HG02885 (cell line): ENCODE measurements around the gene PPP1R14C.

Source experiments
- ATAC-seq: cut with Tn5 transposase; IDR thresholded peaks from one replicate; pipeline ENCODE4 v1.9.1; 2021; ENCODE audit warnings: mild to moderate bottlenecking; ENCODE audit not compliant: unreplicated experiment, poor library complexity

Gene PPP1R14C

DNA sequence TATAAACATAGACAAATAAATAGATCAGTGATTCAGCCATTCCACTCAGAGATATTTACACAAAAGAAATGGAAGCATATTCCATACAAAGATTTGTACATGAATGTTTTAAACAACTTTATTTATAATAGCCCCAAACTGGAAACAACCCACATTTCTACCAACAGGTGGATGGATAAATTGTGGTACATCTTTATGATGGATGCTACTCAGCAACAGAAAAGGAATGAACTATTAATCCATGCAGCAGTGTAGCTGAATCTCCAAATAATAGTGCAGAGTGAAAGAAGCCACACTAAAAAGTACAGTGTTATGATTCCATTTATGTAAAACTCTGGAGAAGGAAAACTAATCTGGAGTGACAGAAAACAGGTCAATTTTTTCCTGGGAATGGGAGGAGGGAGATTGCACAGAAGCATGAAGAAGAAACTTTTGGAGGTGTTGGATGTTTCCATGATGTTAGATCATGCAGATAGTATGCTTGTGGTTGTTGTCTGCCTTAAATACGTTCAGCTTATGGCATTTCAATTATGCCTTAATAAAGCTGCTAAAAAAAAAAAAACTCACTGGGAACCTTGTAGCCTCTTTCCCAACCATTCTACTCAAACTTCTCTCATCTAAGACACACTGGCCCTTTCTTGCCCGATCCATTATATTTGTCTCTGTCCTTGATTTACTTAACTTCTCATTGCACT lies 100.9 kb downstream of the PPP1R14C start:
- no peak for ATAC-seq

- no peak for ATAC-seq
Observed at GRCh38 chr6:150245148-150245935, 102.5 kb downstream of the PPP1R14C start.

DNA sequence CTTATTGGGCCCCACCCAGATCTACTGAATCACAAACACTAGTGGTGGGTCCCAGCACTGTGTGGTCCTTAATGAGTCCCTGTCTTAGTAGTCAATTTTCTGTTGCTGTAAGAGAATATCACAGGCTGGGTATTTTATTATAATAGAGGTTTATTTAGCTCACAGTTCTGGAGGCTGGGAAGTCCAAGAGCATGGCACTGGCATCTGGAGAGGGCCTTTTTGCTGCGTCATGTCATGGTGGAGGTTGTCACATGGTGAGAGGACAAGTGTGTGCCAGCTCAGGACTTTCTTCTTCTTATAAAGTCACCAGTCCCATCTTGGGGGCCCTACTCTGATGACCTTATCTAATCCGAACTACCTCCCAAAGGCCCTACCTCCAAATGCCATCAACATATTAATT lies 105.0 kb downstream of the PPP1R14C start:
- no peak for ATAC-seq

DNA sequence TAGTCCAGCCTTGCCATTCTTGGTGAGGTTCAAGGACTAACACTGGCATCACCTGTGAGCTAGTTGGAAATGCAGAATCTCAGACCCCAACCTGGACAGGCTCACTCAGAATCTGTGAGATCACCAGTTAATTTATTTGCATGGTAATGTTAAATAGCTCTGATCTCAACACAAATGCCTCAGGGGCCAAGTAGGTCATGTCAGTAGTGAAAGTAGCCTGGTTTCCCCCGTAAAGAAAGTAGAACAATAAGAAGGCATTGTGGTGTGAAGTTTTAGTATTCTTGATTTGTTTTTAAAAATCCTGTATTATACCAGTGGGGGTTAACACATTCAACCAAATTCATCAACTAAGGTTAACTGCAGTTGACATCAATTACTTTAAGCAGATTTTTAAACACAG lies 105.5 kb downstream of the PPP1R14C start:
- no peak for ATAC-seq

DNA sequence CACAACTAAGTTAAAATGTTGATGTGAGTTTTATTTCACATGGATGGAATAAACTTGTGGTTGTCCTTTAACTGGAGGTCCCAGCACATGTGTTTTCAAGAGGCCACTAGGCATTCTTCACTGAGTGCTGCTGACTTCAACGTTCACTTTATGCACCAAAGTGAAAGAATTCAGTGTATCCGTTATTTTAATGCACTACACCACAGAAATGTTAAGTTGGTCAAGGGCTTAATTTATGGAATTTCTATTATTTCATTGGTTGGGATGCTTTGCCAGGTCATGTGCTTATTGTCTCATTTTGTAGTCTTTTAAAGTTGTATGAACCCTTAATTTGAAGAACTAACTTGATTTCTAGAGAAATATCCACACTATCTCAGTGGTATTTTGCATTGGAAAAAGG lies 106.4 kb downstream of the PPP1R14C start:
- no peak for ATAC-seq

- ATAC-seq: no peak
Observed at GRCh38 chr6:150250826-150251225, 108.0 kb downstream of the PPP1R14C start.

GRCh38 chr6:150251566-150252186 lies 108.8 kb downstream of the PPP1R14C start:
- no peak for ATAC-seq

GRCh38 chr6:150252714-150253444 lies 110.0 kb downstream of the PPP1R14C start:
- ATAC-seq: no peak

GRCh38 chr6:150253489-150253888 lies 110.6 kb downstream of the PPP1R14C start:
- ATAC-seq: no peak

GRCh38 chr6:150254770-150255169 lies 111.9 kb downstream of the PPP1R14C start:
- ATAC-seq: no peak

DNA sequence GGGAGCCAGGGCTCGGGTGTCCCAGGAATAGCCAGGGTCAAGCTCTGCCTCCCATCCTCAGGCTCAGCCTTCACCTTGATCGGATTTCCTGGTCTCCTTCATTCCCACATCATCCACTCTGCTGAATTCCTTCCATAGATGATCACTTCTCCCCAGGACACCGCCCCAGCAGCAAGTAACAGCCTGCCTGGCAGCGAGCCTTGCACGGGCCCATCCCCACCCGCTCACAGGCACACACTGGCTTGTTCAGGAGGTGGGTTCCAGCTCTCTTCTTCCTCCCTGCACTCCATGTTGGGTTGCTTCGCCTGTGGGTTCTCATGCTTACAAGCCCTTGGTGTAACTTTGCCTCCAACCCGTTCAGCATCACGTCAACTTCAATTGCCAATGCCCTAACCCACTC lies 113.0 kb downstream of the PPP1R14C start:
- no peak for ATAC-seq

GRCh38 chr6:150256618-150257272 lies 113.9 kb downstream of the PPP1R14C start:
- no peak for ATAC-seq

GRCh38 chr6:150258381-150258780 lies 115.5 kb downstream of the PPP1R14C start:
- ATAC-seq: no peak

DNA sequence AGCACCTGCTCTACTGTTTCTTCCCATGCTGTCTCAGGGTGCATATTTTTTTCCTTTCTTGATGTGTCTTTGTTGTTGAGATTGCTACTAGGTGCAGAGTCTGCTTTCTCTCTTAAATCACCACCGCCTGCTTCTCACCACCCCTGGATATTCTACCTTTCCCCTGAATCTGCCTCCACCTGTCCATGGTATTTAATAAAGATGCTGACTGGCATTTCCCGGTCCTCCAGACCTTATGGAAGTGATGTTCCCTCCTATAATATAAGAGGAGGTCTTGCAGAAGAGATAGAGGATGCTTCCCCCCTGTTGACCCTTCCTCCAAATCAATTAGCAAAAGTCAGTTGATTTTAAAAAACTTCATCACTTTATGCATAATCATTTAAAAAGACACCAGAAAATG lies 118.1 kb downstream of the PPP1R14C start:
- no peak for ATAC-seq

GRCh38 chr6:150261997-150262697 lies 119.3 kb downstream of the PPP1R14C start:
- ATAC-seq: no peak

- ATAC-seq: no peak
Observed at GRCh38 chr6:150263765-150264404, 121.0 kb downstream of the PPP1R14C start.

DNA sequence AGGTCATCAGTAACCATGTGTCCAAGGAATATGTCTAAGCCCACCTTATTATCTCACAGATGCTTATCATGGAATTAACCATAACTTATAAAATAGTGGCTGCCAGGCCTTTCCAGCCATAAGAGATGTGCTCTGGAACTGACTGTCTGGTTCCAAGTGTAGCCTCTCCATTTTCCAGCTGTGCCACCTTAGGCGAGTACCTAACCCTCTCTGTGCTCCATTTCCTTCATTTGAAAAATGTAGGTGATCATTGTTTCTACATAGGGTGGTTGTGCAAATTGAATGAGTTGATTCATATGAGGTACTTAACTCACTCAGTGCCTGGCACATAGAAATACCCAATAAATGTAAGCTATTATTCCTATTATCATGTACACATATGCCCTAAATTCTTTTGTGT lies 123.5 kb downstream of the PPP1R14C start:
- ATAC-seq: no peak

GRCh38 chr6:150266963-150267685 lies 124.3 kb downstream of the PPP1R14C start:
- no peak for ATAC-seq
